Uterus (tissue), 2 donors: ENCODE data around the gene NPRL2.
"Not testable (repeated sequence)": the region's sequence is repeated elsewhere in the genome, so short reads cannot be mapped to it uniquely, and the experiment has no call there.

Experiments
- POLR2A ChIP-seq, 2 donors: fragments of 450-650 bp; IDR thresholded peaks; one replicate each; pipeline ENCODE4 v1.6.1; 2016; ENCODE audit warnings: antibody characterized with exemption in 2 of 2, mild to moderate bottlenecking in 1 of 2, moderate library complexity in 1 of 2
- TF ChIP-seq, protein P1 (sequence below), 4 experiments: fragments of 200-600 bp in 2 of 4; fragments of 450-650 bp in 2 of 4; sonication (generic) in 2 of 4; IDR thresholded peaks; one replicate each; pipeline ENCODE4 v1.5.1; 2016 to 2019; ENCODE audit warnings: antibody characterized with exemption in 4 of 4, mild to moderate bottlenecking in 2 of 4, moderate library complexity in 1 of 4

- TF ChIP-seq, protein P1, sequence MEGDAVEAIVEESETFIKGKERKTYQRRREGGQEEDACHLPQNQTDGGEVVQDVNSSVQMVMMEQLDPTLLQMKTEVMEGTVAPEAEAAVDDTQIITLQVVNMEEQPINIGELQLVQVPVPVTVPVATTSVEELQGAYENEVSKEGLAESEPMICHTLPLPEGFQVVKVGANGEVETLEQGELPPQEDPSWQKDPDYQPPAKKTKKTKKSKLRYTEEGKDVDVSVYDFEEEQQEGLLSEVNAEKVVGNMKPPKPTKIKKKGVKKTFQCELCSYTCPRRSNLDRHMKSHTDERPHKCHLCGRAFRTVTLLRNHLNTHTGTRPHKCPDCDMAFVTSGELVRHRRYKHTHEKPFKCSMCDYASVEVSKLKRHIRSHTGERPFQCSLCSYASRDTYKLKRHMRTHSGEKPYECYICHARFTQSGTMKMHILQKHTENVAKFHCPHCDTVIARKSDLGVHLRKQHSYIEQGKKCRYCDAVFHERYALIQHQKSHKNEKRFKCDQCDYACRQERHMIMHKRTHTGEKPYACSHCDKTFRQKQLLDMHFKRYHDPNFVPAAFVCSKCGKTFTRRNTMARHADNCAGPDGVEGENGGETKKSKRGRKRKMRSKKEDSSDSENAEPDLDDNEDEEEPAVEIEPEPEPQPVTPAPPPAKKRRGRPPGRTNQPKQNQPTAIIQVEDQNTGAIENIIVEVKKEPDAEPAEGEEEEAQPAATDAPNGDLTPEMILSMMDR (IDR thresholded peaks at IDR 0.05) = not testable (repeated sequence)
- TF ChIP-seq POLR2A (IDR thresholded peaks at IDR 0.05) = not testable (repeated sequence)
These were observed 38.5 kb downstream of the NPRL2 start for GRCh38 chr3:50312041-50312440.
